ENCODE data around the gene BEX2.
"Not testable (repeated sequence)": the region's sequence is repeated elsewhere in the genome, so short reads cannot be mapped to it uniquely, and the experiment has no call there.

The BEX2 gene

DNA sequence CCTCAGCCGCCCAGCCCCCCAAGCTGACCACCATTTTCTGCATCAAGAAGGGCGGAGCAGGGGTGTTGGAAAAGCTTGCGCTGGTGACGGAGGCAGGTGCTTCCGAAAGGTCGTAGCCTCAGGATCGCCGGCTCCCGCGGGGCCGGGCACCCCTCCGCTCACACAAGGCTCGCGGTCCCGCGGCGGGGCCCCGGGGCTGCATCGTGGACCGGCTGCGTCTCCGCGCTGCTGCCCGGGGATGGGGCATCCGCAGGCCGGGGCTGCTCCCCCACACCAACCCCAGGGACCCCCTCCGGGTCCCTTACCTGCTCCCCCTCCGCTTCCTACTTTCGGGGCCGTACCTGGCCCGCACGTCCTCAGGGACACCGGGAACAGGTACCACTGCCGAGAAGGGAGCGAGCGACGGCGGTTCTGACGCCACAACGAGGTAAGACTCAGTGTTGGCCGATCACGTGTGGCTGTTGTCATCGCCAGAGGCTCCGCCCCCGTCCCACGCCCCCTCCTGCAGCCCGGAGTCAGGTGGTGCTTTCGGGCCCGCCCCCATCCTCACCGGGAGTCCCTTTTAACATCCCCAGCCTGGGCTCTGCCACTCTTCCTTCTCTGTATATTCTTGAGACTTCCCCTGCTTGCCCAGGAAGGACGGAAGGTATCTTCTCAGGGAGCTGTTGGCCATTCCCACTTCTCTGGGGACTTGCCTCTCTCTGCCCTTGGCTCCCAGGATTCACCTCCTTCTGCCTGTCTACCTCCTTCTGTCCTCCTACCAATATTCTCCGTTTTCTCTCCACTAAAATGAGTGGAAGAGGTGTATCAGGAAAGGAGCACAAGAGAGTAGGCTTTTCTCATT lies at the start of gene BEX2:
Gene BEX2, minus strand, starts transcription at position 436 of the 844 bp plus-strand sequence. CDS start 1,014 bp downstream, outside the sequence.
- DNase-seq: peak; percentile 0 to 87 (median 58)

DNA sequence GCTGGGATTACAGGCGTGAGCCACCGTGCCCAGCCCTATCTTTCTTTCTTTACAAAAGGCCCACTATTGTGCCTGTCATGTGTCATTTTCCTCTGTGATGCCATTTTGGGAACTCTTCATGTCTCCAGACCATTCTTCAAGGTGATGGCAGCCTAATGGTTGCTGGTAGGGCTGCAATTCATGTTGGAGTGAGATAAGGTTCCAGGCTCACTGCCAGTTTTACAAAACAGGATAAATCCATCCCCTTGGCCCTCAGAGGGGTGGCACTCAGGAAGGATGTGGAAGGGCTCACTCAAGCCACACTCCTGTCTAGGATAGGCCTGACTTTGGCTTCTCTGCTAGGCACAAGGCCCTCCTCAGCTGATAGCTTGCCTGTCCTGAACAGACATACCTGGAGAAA lies 49.3 kb upstream of the BEX2 start:
- no peak for DNase-seq

DNA sequence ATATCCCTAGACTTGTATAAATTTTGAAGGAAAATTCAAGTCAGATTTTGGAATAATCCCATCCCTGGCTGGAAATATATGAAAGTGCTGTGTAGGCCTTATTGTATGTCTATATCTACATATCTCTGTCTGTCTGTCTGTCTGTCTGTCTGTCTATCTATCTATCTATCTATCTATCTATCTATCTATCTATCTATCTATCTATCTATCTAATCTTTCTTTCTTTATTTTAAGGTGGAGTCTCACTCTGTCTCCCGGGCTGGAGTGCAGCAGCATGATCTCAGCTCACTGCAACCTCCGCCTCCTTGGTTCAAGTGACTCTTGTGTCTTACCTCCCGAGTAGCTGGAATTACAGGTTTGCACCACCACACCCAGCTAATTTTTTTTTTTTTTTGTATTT lies 48.8 kb upstream of the BEX2 start:
- not testable (repeated sequence) for DNase-seq

DNA sequence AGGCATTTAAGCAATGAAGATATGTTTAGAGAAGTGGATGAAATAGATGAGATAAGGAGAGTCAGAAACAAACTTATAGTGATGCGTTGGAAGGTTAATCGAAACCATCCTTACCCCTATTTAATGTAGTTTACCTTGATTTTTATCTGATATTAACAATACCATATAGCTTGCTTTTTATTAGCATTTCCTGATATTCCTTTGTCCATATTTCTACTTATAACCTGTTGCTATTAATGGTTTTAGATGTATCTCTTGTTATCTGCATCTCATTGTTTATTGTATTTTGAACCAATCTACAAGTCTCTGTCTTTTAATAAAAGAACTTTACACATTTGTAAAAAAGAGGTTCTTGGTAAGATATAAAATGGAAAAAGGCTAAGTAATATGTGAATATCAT lies 47.1 kb upstream of the BEX2 start:
- no peak for DNase-seq

DNA sequence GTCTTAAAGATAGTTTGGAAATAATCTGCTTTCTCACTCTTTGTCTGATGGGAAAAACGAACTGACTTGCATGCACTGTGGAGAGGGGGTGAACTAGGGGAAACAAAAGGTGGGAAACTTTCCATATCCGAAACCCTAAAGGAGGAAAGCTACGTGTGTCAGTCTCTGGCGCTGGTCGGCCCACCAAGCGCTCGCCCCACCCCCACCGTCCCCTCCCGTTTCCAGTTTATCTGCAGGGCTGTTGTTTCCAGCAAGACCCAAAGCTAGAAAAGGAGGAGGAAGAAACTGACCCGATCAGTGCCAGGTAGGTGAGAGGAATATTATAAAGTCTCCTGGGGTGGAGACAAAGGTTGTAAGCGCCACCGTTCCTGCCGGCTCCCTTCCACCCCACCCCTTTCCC lies 46.1 kb upstream of the BEX2 start:
- DNase-seq: peak in 25 of 56 donors; percentile 0 to 43 (median 8)

DNA sequence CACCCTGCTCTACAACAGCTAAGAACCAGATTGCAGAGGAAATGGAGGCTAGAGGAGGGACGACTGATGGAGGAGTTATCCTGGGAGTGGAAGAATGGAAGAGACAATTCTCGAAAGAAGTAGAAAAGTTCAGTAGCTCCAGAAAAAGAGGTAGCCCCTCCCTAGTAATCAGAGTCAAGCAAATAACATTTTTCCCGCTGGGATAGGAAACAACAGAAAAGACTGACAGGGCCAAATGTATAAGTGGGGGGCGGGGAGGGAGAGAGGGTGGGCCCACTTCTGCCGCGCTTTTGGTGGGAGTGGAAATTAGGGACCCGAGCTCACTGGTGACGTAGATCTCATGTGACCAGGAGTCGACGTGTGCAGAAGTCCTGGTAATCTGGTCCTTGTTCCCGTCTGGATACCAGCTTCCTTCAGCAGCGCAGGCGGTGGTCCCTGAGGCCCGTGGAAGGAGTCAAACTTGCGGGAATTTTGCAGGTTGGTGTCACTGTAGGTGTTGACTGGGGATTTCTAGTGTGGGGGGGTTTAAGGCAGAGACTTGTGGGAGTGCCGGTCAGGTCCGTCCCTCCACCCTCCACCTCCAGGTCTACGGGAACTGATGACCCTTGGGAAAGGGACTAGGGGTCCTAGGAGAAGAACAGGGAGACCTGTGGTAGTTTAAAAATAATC lies 45.5 kb upstream of the BEX2 start, which contains the start of gene TCEAL9:
Gene TCEAL9, plus strand, starts transcription at position 377 of the 669 bp plus-strand sequence. CDS start 1,179 bp downstream, outside the sequence.
- DNase-seq: peak in 49 of 56 donors; percentile 0 to 73 (median 25)

DNA sequence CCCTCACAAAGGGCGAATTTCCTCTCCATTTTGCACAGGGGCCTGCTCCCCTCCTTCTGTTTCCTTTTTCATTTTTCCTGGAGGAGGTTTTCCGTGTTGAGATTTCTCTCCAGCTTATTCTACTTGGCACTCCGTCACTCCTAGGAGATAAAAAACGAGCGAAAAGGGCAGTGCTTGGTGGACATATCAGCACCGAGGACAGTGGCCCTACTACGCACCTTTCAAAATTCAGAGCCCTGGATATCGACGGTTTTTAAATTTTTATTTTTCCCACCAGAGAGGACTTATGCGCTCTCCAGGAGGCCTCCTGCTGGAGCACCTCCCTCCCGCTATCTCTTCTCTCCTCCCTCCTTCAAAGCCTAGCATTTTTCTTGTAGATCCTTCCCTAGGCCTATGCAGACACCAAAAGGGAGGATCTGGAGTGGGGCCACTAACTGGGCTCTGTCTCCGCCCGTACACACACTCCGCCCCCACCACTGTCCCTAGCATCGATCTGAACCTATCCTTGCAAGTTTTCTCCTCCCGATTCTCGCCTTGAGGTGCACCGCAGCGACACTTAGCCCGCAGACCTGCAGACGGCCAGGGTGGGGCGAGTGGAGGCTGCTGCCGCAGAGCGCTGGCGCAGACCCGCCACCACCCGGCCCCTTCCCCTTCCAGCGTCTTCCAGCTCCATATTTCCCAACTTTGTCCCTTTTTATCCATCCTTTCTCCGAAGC lies 37.0 kb upstream of the BEX2 start:
- no peak for DNase-seq

DNA sequence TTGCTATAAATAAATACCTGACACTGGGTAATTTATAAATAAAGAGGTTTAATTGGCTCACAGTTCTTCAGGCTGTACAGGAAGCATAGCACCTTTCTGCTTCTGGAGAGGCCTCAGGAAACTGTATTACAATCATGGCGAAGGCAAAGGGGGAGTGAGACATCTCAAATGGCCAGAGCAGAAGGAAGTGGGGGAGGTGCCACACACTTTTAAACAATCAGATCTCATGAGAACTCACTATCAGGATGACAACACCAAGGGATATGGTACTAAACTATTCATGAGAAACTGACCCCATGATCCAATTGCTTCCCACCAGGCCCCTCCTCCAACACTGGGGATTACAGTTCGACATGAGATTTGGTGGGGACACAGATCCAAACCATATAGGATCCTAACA lies 33.8 kb upstream of the BEX2 start:
- no peak for DNase-seq

DNA sequence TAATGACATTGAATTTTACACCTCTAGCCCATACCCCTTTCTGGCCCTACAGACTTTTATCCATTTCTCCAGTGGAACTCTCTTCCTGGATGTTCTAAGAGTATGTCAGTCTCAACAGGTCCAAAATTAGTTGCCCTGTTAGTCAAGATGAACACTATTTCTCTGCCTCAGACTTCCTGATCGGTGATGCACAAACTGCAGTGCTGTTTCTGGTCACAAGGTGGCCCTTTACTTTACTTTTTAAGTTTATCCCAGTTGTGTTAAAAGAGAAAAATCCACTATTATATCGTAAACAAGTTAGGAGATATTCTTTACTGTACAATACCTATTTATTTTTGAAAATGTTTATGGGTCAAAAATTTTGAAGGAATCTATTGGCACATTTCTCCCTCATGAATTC lies 32.3 kb upstream of the BEX2 start:
- peak in 12 of 56 donors; percentile 0 to 65 (median 8) for DNase-seq

DNA sequence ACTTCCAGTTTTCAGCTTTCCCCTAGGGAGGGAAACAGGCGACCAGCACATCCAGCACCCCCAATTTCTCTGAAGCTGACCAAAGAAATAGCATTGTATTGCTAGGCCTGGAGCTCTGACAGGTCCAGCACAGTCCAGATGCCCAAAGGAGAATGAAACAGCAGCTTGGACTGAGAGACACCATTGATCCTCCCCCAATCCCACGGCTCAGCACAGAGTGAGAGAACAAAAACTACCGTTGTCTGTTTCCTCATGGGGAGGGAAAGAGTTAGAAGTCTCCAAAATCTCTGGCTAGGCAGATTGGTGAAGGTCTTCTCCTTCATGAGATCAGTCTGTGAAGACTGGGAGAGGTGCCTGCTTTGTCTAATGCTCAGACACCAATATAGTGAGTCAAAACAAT lies 27.9 kb upstream of the BEX2 start:
- peak in 22 of 56 donors; percentile 0 to 24 (median 8) for DNase-seq

DNA sequence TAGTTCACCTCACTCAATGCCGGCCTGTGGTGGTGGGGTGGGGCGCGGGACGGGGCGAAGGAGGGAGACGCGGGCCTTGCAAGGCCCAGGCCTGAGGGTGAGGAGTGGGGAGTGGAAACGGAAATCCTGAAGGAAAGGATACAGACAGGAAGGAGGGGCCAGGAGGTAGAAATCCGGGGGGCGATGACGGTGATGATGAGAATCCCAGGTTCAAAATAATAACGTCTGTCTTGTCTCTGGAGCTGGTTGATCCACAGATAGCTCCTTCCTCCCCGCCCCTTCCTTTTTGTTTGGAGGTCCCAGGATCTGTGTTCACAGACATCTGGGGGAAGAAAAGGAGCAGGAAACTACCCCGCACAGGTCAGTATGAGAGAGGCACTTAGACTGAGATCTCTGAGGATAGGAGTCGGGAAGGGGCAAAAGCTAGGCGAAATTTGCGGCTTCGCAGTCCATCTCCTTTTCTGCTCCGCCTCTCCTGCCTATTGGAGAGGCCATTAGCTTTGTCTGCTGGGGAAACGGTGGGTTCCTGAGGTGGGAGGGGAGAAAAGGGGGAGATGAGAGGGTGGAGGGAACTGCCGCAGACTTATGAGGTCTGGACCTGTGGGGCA lies 20.0 kb upstream of the BEX2 start:
- DNase-seq: peak in 15 of 56 donors; percentile 1 to 38 (median 10)

DNA sequence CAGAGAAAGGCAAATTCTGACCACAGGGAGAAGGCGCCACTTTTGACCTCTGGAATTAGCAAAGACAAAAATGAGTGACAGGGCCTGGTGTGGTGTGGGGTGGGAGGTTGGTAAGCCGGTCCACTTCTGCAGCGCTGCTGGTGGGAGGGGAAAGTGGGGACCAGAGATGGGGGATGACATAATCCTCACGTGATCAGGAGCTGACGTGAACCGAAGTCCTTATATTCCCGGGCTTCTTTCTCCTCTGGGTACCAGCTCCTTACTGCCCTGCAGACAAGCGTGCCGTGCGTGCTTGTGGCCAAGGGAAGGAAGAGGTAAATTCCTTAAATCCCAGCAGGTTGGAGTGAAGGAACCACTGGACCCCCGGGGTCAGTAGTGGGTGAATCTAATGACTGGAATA lies 19.2 kb upstream of the BEX2 start, which contains the start of gene TCEAL7:
Gene TCEAL7, plus strand, starts transcription at position 249 of the 400 bp plus-strand sequence. CDS start 1,165 bp downstream, outside the sequence.
- DNase-seq: peak in 53 of 56 donors; percentile 1 to 82 (median 41)

DNA sequence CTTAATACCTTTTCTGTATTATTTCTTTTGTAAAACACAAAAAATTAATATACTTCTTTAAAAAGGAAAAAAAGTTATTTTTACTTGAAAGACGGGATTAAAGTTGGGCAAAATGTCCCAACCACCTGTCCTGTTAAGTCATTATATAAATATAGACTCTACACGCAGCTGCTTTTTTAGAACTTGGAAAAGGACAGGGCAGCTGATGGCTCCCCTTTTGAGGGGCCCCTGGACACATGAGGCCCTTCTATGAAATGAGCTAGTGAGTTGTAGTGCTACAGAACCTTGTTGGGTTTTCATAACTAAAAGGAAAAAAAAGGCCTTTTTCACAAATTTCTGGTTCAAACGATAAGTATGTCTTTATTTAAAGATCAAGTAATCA lies 600 bp upstream of the BEX2 start:
- no peak for DNase-seq

DNA sequence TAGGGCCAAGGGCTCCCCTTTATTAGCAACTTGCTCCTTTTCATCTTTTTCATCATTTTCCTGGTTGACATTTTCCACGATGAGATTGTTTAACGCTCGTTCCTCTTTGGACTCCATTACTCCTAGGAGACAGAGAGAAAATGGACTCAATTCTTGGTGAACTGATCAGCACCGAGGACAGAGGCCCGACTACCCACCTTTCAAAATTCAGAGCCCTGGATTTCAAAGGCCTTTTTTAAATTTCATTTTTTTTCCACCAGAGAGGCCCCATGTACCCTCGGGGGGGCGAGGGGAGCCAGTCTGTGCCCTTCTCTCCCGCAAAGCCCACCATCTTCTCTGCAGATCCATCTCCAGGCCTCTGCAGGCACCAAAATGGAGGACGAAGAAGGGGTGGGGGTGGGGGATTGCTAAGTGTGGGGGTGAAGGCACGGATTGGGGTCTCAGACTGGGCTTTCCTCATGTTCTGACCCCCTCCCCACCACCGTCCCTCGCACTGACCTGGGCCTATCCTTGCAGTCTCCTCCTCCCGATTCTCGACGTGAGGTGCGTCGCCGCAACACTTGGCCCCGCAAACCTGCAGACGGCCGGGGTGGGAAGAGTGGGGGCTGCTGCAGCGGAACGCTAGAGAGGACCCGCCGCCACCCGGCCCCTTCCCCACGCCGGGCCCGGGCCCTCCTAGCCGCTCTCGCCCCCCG lies 783 bp downstream of the BEX2 start:
- peak in 9 of 56 donors; percentile 0 to 11 (median 3) for DNase-seq

DNA sequence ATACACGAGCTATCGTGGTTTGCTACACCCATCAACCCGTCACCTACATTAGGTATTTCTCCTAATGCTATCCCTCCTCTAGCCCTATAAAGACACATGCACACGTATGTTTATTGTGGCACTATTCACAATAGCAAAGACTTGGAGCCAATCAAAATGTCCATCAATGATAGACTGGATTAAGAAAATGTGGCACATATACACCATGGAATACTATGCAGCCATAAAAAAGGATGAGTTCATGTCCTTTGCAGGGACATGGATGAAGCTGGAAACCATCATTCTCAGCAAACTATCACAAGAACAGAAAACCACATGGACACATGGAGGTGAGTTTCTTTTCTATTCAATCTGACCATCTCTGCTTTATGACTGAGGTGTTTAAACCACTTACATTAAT lies 5.1 kb downstream of the BEX2 start:
- DNase-seq: not testable (repeated sequence)

DNA sequence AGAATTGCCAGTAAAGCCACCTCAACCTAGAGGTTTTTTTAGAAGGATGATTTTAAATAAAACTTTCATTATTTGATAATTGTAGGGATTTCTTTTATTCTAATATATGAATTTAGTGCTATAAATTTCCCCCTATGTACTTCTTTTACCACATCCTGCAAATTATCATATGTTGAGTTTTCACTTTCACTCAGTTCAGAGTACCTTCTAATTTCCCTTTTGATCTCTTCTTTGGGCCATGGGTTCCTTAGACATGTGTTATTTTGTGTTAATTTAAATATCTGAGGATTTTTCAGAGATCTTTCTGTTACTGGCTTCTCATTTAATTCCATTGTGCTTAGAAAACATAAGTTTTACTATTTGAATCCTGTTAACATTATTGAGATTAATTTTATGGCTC lies 6.1 kb downstream of the BEX2 start:
- DNase-seq: no peak

DNA sequence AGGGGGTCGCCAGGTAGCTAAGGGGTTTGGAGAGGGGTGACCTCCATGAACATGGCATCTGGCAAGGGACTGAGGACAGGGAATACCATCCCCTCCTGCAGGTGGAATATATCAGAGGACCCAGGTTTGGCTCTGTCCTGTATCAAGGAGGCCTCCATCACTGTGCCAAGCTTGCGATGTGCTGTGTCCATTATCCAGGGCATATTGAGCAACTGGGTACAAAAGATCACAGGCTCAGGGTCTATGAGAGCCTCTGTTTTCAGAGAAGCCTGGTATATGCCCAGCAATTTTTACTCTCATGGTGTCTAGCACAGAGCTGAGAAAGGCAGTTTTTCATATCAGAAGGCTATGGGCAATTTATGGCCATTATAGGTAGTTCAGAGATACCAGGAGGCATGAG lies 17.7 kb downstream of the BEX2 start:
- no peak for DNase-seq

DNA sequence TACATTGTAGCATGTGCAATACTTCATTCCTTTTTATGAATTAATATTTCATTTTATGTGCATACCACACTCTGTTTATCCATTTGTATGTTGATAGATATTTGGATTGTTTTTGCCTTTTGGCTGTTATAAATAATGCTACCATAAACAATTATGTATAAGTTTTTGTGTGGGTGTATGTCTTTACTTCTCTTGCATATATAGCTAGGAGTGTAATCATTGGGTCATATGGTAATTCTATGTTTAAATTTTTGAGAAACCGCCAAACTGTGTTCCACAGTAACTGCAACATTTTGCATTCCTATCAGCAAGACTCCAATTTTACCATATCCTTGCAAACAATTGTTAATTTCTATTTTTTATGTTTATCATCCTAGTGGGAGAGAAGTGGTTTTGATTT lies 31.2 kb downstream of the BEX2 start:
- DNase-seq: no peak

DNA sequence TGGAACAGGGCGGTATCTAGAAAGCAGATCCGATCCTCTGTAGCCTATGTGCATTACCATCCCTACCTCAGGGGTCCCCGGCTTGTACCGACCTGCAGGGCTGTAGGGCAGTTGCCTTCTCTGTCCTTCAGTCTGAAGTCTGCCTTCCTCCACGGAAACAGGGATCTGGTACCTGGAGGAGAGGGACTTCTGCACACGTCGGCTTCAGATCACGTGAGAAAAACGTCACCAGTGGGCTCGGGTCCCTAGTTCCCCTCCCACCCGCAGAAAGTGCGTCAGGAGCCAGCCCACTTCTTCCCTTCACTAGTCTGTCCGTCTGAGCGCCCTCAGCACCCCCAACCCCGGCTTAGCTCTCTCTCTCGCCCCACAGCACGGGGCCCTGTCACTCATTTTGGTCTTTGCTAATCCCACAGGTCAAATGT lies 34.2 kb downstream of the BEX2 start, which contains the start of gene TCEAL5:
Gene TCEAL5, minus strand, starts transcription at position 170 of the 422 bp plus-strand sequence. CDS start 2,187 bp downstream, outside the sequence.
- DNase-seq: peak in 50 of 56 donors; percentile 0 to 70 (median 17)

DNA sequence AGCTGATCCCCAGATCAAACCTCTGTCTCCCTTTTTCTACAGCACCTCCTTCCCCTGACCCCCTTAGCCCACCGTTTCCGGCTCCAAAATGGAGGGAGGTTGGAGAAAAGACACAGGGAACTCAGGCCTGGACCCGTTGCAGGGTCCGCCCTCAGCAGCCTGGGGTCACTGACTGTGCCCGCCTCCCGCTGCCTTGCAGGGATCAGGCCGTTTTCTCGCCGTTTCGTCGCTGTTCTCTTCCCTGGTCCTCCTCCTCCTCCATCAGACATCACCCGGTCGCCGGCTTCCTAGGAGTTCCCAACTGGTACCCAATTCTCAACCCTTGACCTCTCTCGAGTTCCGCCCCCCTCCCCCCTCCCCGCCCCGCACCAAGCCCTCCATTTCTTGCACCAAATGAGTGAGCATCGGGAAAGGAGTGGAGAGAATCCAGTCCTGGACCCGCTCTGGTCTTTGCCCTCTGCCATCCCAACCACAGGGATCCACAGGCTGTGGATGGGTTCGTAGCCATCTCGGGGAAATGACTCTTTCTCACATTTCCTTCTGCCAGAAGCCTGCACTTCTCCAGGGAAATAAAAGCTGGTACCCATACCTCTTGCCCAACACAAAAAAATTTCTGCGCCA lies 34.7 kb downstream of the BEX2 start:
- peak in 14 of 56 donors; percentile 0 to 13 (median 1) for DNase-seq

All from amygdala (tissue), 56 donors.